ENCODE measurements around the gene AP5S1. TPM values are rescaled to one million over a fixed set of nuclear protein-coding genes. Genes with fewer than 3 reads are reported as not detected.
"Not testable (repeated sequence)": the region's sequence is repeated elsewhere in the genome, so short reads cannot be mapped to it uniquely, and the experiment has no call there.

The AP5S1 gene
- polyA plus RNA-seq, 1 donor (not counting 4 experiments of a cell fraction or from before 2014, with no cell fraction given) = 5.2 TPM

- H3K27me3 ChIP-seq (ENCODE audit: control insufficient read depth, extremely low read depth, insufficient read depth, low read length) = no peaks in the 10 kb centered on the region
- no peak overlapping the region for H2AFZ ChIP-seq (ENCODE audit: control insufficient read depth, low read length)
- TF ChIP-seq EZH2 (IDR thresholded peaks at IDR 0.05; ENCODE audit: low read length) (no peak), CTCF (optimal IDR thresholded peaks at IDR 0.05 in 1 of 3, IDR thresholded peaks at IDR 0.05 in 1 of 3, conservative IDR thresholded peaks at IDR 0.05 in 1 of 3; ENCODE audit: extremely low read depth in 1 of 3, insufficient read depth in 2 of 3, low read length in 3 of 3) (no peak)
- H3K36me3 ChIP-seq (ENCODE audit: control insufficient read depth in 2 of 2, extremely low read depth in 1 of 2, insufficient read depth in 2 of 2, low read length in 2 of 2) = peaks cover 0 to 9% of the 10 kb centered on the region in 2 experiments
- H3K4me1 ChIP-seq (ENCODE audit: control insufficient read depth, extremely low read depth, insufficient read depth, low read length) = peaks cover 16% of the 10 kb centered on the region
- dilution Hi-C loops (cut with MboI; ENCODE audit: extremely low pct_ligation_motif_present, low sequenced_read_pairs) = no loop called here
- H3K9me3 ChIP-seq (ENCODE audit: control insufficient read depth, low read depth, low read length) = no peaks in the 10 kb centered on the region
- peaks cover 4% of the 10 kb centered on the region for H3K9me1 ChIP-seq (ENCODE audit: control insufficient read depth, extremely low read depth, insufficient read depth, low read length)
- H3K4me3 ChIP-seq (ENCODE audit: control insufficient read depth in 2 of 3, extremely low read depth in 1 of 3, insufficient read depth in 2 of 3, low read depth in 1 of 3, low read length in 3 of 3) = no peak overlapping the region
- DNase-seq (ENCODE audit: low read depth, low spot score) (no peak), FAIRE-seq (no peak)
- H3K79me2 ChIP-seq (ENCODE audit: control insufficient read depth, insufficient read depth, low read length) = peaks cover 25% of the 10 kb centered on the region
- peaks cover 16% of the 10 kb centered on the region for H4K20me1 ChIP-seq (ENCODE audit: control insufficient read depth, extremely low read depth, insufficient read depth, low read length)
- H3K27ac ChIP-seq (ENCODE audit: control insufficient read depth, insufficient read depth, low read length) = no peak overlapping the region
- H3K4me2 ChIP-seq (ENCODE audit: control insufficient read depth, extremely low read depth, insufficient read depth, low read depth, low read length) = no peak overlapping the region
- no peak overlapping the region for H3K9ac ChIP-seq (ENCODE audit: control insufficient read depth, extremely low read depth, insufficient read depth, low read length)
Observed at GRCh38 chr20:3788685-3789155, 31.6 kb upstream of the AP5S1 start.

GRCh38 chr20:3789201-3789600 is 31.1 kb upstream of the AP5S1 start:
- Histone ChIP-seq H4K20me1 (ENCODE audit: control insufficient read depth, extremely low read depth, insufficient read depth, low read length) (peaks cover 13% of the 10 kb centered on the region), H3K4me1 (ENCODE audit: control insufficient read depth, extremely low read depth, insufficient read depth, low read length) (peaks cover 14% of the 10 kb centered on the region), H3K79me2 (ENCODE audit: control insufficient read depth, insufficient read depth, low read length) (peaks cover 20% of the 10 kb centered on the region)
- H3K4me3 ChIP-seq (ENCODE audit: control insufficient read depth in 2 of 3, extremely low read depth in 1 of 3, insufficient read depth in 2 of 3, low read depth in 1 of 3, low read length in 3 of 3); dilution Hi-C loops (cut with MboI; ENCODE audit: extremely low pct_ligation_motif_present, low sequenced_read_pairs); H3K27me3 ChIP-seq (ENCODE audit: control insufficient read depth, extremely low read depth, insufficient read depth, low read length); H3K36me3 ChIP-seq (ENCODE audit: control insufficient read depth in 2 of 2, extremely low read depth in 1 of 2, insufficient read depth in 2 of 2, low read length in 2 of 2); FAIRE-seq; H3K9me1 ChIP-seq (ENCODE audit: control insufficient read depth, extremely low read depth, insufficient read depth, low read length); H2AFZ ChIP-seq (ENCODE audit: control insufficient read depth, low read length); DNase-seq (ENCODE audit: low read depth, low spot score); H3K9me3 ChIP-seq (ENCODE audit: control insufficient read depth, low read depth, low read length); H3K27ac ChIP-seq (ENCODE audit: control insufficient read depth, insufficient read depth, low read length); H3K9ac ChIP-seq (ENCODE audit: control insufficient read depth, extremely low read depth, insufficient read depth, low read length); H3K4me2 ChIP-seq (ENCODE audit: control insufficient read depth, extremely low read depth, insufficient read depth, low read depth, low read length): not testable (repeated sequence)

- DNase-seq (ENCODE audit: low read depth, low spot score); H3K9ac ChIP-seq (ENCODE audit: control insufficient read depth, extremely low read depth, insufficient read depth, low read length); FAIRE-seq; H3K27ac ChIP-seq (ENCODE audit: control insufficient read depth, insufficient read depth, low read length); H3K4me2 ChIP-seq (ENCODE audit: control insufficient read depth, extremely low read depth, insufficient read depth, low read depth, low read length); H3K27me3 ChIP-seq (ENCODE audit: control insufficient read depth, extremely low read depth, insufficient read depth, low read length); H3K9me1 ChIP-seq (ENCODE audit: control insufficient read depth, extremely low read depth, insufficient read depth, low read length); H3K4me3 ChIP-seq (ENCODE audit: control insufficient read depth in 2 of 3, extremely low read depth in 1 of 3, insufficient read depth in 2 of 3, low read depth in 1 of 3, low read length in 3 of 3); H3K9me3 ChIP-seq (ENCODE audit: control insufficient read depth, low read depth, low read length); H4K20me1 ChIP-seq (ENCODE audit: control insufficient read depth, extremely low read depth, insufficient read depth, low read length); dilution Hi-C loops (cut with MboI; ENCODE audit: extremely low pct_ligation_motif_present, low sequenced_read_pairs); H2AFZ ChIP-seq (ENCODE audit: control insufficient read depth, low read length): not testable (repeated sequence)
- Histone ChIP-seq H3K4me1 (ENCODE audit: control insufficient read depth, extremely low read depth, insufficient read depth, low read length) (peaks cover 25% of the 10 kb centered on the region), H3K79me2 (ENCODE audit: control insufficient read depth, insufficient read depth, low read length) (peaks cover 24% of the 10 kb centered on the region), H3K36me3 (ENCODE audit: control insufficient read depth in 2 of 2, extremely low read depth in 1 of 2, insufficient read depth in 2 of 2, low read length in 2 of 2) (peaks cover 3 to 11% of the 10 kb centered on the region in 2 experiments)
Observed at GRCh38 chr20:3794168-3794567, 26.2 kb upstream of the AP5S1 start.
